HG02840 (cell line): Measurements from ENCODE around the gene ADCY3.
"Not testable (repeated sequence)": the region's sequence is repeated elsewhere in the genome, so short reads cannot be mapped to it uniquely, and the experiment has no call there.

Experiments used
- ATAC-seq: cut with Tn5 transposase; IDR thresholded peaks from one replicate; pipeline ENCODE4 v1.9.1; 2021; ENCODE audit warnings: mild to moderate bottlenecking, moderate library complexity, moderate number of reproducible peaks; ENCODE audit not compliant: unreplicated experiment, low FRiP score

The ADCY3 gene

DNA sequence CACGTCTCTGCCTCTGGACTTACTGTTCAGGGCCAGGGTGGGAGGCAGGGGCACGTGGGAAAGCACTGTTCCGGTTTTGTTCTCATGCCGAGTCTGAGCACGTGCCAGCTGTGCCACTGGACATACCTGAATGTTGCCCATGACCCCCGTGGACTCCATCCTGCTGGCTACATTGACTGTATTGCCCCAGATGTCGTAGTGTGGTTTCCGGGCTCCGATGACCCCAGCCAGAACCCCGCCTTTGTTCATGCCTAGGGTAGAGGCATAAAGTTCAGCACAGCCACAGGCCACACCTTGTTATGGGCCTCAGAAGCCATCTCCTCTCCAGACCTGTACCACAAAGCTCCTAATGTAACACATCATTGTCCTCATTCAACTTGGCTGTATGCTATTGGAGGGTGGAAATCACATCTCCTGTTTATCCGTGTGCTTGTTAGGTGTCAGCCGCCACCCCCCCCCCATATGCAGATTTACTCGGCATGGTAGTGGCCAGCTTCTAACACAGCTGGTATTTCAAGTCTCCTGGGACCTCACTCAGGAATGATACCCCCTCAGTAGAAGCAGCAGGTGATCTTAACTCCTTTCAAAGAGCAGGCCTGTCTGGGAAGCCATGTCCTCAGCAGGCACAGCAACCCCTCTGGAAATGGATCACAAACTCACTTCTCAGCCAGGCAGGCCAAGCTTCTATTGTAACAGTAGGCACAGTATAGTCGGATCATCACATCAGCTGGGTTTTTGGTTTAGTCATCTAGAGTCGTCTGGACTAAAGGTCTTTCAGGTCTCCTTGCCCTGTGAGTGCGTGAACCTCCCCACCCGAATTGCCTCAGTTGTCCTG is 99.2 kb downstream of the ADCY3 start:
- ATAC-seq = no peak

DNA sequence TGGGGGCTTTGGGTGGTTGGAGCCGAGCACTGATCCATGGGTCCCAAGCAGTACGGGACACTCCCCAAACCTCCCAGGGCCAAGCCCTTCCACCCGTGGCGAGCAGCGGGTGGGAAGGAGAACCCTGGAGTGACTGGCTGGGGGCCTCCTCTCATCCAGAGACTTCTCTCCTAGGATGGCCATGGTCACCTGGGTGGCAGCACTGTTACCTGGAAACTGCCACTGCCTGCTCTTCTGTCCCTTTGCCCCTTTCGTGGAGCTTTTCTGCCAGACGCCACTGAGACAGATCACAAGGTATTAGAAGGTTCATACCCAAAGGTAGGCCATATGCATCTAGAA is 99.9 kb downstream of the ADCY3 start:
- ATAC-seq = no peak

DNA sequence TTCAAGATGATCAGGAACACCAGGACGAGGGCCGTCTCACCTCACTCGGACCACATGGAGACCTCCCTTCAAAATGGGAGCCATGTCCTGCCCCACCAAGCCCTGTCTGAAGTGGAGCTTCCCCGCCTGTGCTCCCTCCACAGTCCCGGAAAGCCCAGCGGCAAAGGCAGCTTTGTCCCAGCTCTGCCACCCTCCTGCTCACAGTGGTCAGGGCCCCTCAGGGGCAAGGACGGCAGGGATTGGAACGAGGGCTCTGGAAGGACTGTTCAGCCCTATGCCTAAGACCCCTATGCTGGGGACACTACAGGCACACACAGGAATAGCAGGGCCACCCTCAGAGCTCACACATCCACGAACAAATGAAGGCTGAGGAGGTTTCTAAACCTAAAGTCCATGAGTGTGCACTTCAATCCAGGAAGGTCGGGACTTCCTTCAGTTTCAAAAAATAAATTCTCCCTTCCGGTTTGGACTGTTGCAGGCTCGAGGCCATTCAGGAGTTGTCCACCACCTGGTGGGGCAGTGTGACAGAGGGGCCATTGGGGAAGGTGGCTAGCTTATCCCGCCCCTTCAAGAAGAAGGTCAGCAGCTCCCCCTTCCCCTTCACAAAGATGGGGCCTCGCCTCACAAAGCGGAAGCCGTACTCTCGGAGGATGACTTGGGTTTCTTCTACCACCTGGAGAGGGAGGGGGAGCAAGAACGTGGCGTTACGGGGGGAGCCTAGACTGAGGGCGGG is 100.4 kb downstream of the ADCY3 start:
- no peak for ATAC-seq

DNA sequence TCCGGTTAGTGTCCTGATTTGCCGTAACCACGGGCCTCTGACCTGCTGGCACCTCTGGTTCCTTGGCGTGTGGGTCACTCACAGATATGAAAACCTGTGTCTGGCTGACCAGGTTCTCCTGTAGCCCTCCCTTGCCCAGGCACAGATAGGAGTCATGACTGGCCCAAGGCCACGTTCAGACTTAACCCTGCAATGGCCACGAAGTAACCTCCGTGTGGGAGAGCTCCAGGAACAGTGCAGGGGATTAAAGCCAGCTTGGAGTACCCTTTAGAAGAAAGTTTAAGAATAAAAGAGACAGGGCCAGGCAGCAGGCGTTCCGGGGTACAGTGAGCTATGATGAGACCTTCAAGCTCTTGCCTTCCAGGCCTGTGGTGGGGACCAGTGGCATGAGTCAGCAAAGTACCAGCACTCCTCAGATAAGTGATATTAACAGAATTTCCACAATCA is 101.3 kb downstream of the ADCY3 start:
- ATAC-seq = no peak

DNA sequence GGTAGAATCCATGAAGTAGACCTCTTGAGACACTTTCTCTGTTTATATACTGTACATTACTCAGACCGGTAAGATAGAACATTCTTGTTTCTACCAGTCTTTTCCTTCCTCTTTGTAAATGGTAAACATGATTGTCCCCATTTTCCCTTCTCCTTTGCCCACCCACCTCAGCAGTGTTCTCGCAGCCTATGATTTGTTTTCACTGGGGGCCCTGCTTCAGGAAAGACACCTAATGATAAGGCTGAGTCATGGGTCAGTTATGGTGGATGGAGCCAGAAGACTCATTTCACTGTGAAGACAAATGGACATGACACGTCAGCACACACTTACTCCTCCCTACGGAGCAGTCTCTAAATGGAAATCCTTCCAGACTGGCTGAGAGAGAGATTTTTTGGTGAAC is 103.2 kb downstream of the ADCY3 start:
- ATAC-seq = no peak

DNA sequence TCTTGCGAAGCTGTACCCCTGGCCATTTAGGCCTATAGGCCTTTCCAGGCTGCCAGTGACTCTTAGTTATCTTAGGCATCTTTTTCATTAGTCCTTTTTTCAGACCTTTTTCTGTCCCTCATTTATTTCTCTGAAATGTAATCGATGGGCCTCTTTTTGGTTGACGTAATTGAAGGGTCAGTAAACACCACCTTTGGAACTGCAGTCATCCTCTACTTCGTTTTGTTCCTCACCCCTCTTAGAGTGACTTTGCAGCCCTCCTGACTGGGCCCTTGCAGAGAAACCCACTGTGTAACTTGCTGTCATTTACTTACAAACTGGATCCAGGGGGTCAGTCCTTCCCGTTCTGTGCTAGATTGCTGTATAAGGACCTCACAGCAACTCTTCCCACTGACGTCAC is 103.6 kb downstream of the ADCY3 start:
- ATAC-seq = no peak

DNA sequence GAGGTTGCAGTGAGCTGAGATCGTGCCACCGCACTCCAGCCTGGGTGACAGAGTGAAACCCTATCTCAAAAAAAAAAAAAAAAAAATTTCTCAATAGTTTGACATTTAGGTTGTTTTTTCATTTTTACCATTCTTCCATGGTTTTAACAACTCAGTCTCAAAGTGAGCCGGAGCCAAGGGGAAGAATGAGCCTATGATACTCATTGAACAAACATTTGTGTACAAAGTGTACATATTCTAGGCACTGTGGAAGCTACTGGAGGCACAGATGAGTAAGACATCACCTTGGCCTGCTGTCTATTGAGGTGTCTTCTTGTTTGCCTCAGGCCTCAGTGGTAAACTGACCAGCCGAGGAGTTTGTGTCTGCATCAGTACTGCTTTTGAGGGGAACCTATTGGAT is 104.9 kb downstream of the ADCY3 start:
- ATAC-seq = no peak

DNA sequence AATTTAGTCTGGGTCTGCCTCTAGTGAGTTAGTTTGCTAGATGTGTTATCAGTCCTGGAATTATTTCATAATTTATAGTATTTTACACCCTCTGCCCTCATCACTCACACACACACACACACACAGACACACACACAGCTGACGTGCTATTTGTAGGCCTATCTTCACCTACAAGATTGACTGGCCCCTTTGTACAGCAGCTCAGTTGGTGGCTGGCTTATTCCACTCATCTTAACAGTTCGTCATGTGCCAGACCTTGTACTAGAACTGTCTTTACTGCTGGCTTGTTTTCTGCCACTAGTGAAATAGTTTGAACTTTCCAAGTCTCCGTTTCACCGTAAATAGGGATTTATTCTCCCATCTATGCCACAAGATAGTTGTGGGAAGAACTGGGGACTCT is 105.5 kb downstream of the ADCY3 start:
- ATAC-seq = no peak

DNA sequence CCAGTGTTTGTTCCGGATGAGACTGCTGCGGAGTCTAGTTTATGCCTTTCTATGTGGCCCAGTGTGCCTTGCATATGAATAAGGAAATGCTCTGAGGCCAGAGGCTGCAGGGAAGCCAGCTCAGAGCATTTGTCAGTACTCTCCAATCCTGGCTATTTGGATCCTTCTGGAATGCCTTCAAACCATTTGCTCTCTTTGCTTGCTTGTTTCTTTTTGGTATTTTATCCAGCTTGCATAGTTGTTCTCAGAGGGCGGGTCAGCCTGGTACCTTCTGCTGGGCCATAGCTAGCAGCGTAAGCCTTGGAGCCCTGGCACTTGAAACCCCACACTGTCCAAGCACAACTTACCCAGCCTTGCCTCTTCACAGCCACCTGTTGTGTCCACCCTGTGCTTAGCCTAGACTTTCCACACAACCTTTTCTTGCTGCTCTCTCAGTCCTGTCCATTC is 106.3 kb downstream of the ADCY3 start:
- no peak for ATAC-seq

DNA sequence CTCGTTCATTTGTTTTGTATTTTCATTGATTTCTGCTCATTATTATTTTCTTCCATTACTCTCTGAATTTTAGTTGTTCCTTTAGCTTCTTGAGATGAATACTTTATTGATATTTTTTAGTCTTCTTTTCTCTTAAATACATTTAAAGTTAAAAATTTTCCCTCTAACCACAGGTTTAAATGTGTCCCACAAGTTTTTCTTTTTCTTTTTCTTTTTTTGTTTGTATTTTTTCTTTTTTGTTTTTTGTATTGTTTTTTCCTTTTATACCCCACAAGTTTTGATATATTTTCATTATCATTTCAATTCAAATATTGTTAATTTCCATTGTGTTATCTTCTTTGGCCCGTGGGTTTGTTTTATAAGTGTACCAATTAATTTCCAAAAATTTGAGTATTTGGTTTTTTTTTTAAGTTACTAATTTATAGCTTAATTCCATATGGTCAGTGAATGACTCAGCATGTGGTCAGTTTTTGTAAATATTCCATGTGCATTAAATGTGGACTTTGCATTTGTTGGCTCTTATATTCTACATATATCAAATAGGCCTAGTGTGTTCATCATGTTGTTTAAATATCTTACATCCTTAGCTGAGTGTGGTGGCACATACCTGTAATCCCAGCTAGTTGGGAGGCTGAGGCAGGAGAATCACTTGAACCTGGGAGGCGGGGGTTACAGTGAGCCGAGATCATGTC is 110.6 kb downstream of the ADCY3 start:
- no peak for ATAC-seq

DNA sequence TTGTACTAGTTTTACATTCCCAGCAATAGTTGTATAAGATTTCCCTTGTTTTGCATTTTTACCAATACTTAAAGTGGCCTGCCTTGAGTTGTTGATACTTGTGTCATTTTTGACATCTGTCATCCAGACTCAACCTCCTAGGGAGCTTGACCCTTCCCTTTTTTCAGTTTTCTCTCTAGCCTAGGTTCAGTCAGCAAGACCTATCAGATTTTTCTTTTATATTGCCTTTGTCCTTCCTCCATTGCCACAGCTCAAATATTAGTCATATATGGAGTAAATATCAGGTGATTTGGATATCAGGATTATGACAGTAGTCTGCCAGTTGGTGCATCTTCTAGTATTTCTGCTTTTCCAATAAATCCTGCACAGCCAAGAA is 113.4 kb downstream of the ADCY3 start:
- ATAC-seq = no peak

DNA sequence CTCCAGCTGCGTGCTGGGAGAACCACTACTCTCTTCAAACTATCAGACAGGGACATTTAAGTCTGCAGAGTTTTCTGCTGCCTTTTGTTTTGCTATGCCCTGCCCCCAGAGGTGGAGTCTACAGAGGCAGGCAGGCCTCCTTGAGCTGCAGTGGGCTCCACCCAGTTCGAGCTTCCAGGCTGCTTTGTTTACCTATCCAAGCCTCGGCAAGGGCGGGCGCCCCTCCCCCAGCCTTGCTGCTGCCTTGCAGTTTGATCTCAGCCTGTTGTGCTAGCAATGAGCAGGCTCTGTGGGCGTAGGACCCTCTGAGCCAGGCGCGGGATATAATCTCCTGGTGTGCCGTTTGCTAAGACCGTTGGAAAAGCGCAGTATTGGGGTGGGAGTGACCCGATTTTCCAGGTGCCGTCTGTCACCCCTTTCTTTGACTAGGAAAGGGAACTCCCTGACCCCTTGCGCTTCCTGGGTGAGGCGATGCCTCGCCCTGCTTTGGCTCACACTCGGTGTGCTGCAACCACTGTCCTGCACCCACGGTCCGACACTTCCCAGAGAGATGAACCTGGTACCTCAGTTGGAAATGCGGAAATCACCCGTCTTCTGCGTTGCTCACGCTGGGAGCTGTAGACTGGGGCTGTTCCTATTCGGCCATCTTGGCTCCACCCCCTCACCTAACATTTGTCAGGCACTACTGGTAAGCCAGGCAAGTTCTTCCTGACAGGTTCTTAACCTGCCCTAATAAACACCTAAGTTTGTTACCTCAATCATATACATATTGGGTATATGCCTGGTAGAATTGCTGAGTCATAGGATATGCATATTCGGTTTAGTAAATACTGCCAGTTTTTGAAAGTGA is 114.0 kb downstream of the ADCY3 start:
- ATAC-seq = not testable (repeated sequence)

DNA sequence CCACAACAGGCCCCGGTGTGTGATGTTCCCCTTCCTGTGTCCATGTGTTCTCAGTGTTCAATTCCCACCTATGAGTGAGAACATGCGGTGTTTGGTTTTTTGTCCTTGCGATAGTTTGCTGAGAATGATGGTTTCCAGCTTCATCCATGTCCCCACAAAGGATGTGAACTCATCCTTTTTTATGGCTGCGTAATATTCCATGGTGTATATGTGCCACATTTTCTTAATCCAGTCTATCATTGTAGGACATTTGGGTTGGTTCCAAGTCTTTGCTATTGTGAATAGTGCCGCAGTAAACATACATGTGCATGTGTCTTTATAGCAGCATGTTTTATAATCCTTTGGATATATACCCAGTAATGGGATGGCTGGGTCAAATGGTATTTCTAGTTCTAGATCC is 119.5 kb downstream of the ADCY3 start:
- ATAC-seq = not testable (repeated sequence)

DNA sequence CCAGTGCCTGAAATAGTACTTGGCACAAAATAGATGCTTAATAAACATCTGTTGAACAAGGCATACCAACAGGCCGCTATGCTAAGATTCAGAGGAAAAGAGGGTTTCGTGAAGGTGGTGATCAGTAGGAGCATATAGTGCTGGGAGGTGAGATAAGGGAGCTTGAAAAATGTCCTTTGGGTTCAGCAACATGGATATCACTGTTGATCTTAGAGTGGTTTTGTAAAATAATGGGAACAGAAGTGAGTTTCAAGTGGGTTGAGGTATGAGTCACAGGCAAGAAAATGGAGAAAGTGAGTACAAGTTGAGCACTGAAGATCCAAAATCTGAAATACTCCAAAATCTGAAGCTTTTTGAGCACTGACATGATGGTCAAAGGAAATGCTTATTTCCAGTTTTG is 122.4 kb downstream of the ADCY3 start:
- no peak for ATAC-seq

DNA sequence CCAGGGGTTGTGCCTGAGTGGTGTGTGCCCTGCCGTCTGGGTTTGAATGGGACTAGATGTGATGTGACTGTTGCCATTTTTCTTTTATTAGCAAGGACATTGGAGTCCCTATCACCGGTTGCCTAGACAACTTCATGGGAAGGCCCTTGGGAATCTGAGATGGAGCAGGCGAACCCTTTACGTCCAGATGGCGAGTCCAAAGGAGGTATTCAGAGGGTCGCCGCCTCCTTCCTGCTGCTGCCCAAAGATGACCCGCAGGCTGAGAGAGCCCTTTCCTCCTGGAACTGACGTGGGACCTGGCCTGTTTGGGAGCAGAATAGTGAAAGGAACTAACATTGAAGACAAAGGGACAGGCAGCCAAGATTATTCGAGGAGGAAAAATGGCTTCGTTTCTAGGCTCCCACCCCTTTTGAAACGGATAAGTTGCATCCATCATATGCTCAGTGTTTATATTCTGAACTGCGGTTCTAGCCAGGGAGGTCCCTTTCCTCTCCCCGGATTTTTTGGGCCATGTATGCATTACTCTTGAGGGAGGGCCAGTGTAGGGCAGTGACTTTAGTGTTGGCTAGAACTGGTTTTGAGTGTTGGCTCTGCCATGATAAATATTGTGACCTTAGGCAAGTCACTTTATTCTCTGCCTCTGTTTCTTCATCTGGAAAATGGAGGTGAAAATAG is 126.1 kb downstream of the ADCY3 start:
- ATAC-seq = no peak

DNA sequence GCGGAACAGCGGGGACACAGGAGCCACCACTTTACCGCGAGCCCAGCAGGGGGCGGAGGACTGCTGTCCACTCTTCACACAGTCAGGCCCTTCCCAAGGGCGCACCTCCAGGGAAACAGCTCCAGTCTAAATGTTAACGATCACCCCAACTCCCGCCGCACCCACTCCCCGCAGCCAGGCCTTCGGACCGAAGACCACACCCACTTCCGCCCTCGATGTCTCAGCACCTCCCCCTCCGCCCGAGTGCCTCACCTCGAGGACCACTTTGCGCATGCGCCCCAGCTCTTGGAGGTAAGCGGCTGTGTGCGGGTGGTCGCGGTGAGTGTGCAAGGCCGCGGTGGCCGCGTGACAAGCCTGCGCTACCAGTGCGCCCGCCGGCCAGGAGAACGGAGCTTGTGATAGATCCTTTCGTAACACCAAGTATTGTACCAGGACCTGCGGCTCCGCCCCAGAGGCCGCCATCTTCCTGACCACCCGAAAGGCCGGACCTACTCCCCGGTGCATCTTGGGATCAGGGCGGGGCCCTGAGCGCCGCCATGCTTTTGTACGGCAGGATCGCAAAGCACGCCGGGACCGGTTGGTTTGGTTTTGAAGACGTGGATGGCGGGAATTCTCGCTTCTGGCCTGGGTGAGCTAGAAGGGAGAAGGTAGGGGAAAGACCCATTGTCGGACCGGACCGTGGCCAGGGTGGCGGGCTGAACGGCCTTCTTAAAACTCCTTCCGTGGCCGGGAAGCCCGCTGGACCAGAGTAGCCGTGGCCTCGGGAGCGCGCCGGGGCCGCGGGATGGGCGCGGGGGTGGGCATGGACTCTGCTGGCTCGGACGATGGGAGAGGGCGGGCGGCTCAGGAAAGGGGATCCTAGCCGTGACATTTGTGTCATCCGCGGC is 126.9 kb downstream of the ADCY3 start, which contains the start of the genes CENPO and PTRHD1:
Gene CENPO, plus strand, starts transcription at position 552 of the 887 bp plus-strand sequence. CDS start 495 bp downstream, outside the sequence.
Gene PTRHD1, minus strand, starts transcription at position 518 of the 887 bp plus-strand sequence. Its CDS starts 14 bp downstream, at position 504.
- ATAC-seq = peak; percentile 97

DNA sequence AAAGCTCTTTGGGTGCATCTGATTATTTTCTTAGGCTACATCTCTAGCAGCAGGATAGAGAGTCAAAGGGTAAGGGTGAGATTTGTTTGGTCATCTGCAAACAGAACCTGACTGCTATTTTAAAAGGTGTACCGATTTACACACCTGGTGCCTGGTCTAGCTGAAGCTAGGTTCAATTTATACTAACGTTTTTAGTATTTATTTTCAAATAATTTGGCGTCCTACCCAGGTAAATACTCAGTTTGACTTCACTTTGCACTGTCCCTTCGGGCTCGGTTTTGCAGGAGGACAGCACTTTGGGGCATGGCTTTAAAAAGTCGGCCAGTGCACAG is 127.5 kb downstream of the ADCY3 start:
- ATAC-seq = no peak

DNA sequence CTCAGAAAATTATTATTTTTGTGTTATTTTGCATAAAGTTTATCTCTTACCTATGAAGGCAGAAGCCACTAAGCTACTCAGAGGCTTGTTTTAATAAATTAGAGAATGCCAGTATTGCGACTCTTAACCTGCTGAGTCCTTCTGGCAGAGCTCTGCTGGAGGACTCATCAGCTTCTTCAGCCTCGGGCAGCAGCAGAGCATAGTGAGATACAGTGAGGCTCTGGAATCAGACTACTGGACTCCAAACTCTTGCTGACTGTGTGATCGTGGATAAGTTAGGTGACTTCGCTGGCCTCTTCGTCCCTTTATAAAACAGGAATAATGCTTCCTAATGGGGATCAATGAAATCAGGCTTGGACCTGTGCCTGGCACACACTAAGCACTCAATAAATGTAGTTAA is 128.6 kb downstream of the ADCY3 start:
- ATAC-seq = no peak

DNA sequence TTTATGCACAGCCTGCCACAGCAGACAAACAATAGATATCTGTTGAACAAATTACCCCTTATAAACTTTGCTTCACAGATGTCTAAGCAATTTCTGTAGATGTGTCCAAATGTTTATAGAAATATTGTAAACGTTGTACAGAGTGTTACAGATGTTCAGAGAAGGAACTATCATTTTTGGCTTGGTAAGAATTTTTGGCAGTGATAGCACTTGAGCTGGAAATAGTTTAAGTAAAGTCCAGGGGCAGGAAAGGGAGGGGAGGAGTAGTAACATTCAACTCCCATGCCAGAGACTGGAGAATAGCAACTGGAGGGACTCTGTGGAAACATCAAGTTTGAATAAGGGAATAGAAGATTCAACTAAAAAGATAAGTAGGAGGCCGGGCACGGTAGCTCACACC is 131.2 kb downstream of the ADCY3 start:
- ATAC-seq = no peak
